GM21825 (cell line): ENCODE measurements around the gene HAPSTR1.
"Not testable (repeated sequence)": the region's sequence is repeated elsewhere in the genome, so short reads cannot be mapped to it uniquely, and the experiment has no call there.

Experiments
- ATAC-seq: cut with Tn5 transposase; IDR thresholded peaks from one replicate; pipeline ENCODE4 v1.9.1; 2021; ENCODE audit warnings: mild to moderate bottlenecking, moderate library complexity; ENCODE audit not compliant: unreplicated experiment

Gene HAPSTR1, protein sequence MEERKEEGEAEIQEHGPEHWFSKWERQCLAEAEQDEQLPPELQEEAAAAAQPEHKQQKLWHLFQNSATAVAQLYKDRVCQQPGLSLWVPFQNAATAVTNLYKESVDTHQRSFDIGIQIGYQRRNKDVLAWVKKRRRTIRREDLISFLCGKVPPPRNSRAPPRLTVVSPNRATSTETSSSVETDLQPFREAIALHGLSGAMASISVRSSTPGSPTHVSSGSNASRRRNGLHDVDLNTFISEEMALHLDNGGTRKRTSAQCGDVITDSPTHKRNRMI

DNA sequence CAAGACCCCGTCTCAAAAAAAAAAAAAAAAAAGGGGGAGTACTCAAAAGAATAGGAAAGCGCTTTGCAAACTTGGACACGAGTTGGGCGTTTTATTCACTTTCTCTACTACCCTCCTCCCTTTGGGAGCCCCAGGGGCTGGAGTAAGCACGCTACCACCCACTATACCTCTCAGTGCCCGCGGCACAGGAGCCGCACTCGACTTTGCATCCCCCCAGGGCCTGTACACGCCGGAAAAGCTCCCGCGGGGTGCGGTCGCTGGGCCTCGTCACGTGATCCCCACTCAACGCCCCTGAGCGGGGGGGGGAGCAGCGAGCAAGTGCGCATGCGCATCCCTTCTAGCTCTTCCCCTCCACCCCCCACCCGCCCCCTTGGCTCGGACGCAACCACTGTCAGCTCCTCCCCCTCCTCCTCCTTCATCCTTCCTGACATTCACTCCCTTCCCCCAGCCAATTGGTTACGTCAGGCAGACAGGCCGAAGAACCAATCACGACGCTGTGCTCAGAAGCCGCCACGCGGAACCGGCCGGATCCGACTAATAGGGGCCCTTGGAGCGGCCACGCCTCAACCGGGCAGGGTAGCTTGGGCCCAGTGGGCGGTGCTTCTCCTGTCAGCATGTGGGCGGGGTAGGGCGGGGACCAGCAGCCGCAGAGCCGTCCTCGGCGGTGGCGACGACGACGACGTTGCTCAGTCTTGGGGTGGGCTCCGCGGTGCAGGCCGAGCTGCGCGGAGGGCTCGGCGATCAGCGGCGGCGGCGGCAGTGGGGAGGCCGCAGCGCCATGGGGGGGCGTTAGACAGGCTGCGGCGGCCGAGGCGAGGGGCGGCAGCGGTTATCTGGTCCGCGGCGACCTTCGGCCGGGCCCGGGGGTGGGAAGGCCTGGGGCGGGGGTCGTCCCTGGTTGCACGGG, at the start of gene HAPSTR1:
HAPSTR1 (plus strand) TSS at position 685 of the 907 bp plus-strand sequence. CDS start 401 bp downstream, outside the sequence.
- ATAC-seq, result peak; percentile 82

DNA sequence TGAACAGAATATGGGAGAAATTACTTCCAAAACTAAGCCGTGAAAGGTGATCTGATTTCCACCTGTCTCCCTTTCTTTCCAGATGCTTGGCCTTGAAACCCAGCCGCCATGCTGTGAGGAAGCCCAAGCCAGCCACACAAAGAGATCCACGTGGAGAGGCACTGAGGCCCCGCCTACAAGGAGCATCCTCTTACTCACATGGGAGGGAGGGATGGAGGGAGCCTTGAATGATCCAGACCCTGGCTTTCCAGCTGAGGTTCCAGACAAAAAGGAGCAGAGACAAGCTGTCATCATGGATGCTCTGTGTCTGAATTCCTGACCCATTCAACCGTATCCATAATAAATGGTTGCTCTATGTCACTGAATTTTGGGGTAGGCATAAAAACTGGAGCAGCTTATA, 48.9 kb upstream of the HAPSTR1 start:
- no peak for ATAC-seq

DNA sequence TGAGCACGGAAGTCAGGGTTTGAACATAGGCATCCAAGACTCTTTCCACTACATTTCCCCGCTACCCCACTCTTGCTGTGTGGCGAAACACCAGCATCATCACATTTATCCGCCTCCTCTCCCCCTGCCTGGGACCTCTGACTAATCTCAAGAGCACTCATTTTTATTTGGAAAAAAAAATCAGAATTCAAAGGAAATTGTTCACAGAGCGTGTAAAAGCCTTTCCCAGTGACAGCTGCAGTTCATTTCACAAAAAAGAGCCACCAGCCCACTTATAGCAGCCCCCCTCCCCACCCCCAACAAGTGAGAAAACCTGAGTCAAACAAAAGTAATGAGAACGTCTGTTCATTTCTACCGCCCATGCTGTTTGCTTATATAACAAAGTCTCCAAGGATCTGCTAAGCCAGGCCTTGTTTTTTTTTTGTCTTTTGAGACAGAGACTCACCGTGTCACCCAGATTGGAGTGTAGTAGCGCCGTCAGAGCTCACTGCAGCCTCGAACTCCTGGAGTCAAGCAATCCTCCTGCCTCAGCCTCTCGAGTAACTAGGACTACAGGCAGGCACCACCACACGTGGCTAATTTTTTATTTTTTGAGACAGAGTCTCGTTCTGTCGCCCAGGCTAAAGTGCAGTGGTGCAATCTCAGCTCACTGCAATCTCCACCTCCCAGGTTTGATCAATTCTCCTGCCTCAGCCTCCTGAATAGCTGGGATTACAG, 48.3 kb upstream of the HAPSTR1 start:
- no peak for ATAC-seq

DNA sequence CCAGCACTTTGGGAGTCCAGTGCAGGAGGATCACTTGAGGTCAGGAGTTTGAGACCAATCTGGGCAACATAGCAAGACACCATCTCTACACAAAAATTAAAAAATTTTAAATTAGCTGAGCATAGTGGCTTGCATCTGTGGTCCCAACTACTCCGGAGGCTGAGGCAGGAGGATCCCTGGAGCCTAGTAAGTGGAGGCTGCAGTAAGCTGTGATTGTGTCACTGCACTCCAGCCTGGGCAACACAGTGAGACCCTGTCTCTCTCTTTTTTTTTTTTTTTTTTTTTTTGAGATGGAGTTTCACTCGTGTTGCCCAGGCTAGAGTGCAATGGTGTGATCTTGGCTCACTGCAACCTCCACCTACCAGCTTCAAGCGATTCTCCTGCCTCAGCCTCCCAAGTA, 45.9 kb upstream of the HAPSTR1 start:
- ATAC-seq, result not testable (repeated sequence)

DNA sequence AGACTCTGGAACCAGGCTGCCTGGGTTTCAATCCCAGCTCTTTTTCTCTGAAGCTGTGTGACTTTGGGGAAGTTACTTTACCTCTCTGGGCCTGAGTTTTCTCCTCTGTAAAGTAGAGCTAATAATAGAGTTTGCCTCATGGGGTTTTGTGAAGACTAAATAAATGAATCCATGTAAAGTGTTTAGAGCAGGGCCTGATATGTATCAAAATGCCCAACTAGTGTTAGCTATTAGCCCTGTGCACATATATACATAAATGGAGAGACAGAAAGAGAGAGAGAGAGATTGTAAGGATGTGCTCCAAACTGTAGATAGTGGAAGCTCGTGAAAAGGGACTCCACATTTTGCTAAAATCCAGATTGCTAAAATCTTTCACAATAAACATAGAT, 44.8 kb upstream of the HAPSTR1 start:
- no peak for ATAC-seq

DNA sequence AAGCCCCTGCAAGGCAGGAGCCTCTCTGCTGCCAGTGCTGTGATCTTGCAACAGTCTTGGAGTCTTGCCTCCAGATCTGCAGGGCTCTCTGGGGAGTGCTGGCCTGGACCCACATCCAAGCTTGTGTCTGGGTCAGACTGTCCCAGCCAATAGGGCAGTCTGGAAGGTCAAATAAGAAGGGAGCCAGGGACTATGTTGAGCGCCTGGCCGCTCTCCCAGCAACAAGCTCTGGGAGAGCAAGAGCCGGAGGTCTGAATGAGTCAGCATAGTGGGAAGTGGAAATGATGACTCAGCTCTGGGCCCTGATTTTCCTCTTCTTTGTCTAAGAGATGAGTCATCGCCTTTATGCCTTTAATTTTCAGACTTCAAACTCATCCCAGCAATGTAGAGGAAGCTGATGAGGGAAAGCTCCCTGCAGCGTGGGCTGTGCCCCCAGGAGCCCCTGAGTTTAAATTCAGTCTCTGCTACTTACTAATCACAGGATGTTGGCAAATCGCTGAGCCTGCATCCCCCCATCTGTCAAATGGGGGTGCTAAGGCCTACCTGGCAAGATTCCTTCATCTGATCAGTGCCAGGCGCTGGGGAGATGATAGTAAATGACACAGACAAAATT, 43.6 kb upstream of the HAPSTR1 start:
- peak; percentile 90 for ATAC-seq

DNA sequence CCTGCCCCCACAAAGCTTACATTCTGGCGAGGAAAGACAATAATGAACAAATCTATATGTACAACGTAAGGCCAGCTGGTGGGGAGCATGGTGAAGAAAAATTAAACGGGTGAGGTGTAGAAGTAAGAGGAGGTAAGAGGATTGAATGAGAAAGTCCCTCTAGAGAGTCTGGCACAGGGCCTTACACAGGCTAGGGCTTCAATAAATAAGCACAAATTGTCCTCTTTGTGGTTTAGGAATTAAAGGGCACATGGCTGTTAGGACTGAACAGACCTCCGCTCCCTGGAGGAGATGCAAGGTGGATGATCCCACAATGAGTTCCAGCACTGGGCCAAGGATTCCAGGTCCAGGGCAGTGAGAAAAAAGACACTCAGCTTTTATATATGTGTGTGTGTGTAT, 43.1 kb upstream of the HAPSTR1 start:
- ATAC-seq, result no peak

DNA sequence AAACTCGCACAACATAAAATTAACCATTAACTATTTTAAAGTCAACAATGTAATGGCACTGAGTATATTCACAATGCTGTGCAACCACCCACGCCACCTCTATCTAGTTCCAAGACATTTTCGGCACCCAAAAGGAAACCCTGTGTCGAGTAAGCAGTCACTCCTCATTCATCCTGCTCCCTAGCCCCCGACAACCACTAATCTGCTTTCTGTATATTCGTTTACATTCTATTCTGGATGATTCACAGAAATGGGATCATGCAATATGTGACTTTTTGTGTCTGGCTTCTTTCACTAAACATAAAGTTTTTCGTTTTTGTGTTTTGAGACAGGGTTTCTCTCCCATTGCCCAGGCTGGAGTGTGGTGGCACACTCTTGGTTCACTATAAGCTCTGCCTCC, 42.2 kb upstream of the HAPSTR1 start:
- ATAC-seq, result no peak

DNA sequence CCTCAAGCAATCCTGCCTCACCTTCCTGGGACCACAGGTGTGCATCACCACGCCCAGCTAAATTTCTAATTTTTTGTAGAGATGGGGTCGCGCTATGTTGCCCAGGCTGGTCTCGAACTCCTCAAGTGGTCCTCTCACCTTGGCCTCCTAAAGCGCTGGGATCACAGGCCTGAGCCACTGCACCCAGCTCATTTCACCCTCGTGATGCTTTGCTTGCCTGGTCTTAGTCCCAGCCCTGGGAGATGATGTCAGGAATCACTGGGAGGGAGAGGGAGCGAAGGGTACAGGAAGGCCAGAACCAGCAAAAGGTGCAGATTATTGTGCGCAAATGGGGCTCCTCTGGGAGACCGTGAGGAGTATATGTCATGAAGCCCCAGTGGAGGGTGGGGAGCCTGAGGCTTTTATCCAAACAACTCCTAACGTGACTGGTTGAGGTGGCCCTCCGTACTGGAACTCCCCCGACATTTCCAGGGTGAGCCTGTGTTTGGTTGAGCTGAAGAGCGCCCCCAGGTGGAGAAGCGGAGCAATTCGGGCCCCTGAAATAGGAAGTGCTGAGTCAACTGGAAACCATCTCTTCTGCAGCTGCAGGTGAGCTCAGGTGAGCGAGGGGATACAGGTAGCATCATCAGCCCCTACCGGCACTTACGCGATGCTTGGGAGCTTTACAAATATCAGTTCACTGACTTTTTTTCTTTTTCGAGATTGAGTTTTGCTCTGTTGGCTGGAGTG, 41.2 kb upstream of the HAPSTR1 start:
- no peak for ATAC-seq

DNA sequence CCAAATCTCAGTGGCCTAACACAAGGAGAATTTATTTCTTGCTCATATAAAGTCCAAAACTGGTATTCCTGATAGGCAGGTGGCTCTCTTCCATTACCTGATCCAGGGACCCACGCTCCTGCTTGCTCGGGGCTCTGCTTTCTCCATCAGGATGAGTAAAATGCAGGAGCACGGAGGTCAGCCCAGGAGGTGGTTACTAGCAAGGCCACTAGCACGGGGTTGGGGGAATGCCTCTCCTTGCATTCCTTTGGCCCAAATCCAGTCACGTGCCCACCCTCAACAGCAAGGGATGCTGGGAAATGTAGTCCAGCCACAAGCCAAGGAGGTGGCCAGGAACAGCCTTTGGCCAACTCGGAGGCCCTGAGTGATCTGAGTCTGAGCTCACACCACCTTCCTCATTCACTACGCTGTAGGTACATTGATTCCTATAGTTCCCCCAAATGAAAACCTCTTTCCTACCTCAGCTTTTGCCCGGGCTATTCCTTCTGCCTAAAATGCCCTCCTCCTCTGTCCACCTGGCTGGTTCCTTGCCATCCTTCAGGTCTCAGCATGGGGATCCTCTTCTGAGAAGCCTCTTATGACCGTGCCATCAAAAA, 38.3 kb upstream of the HAPSTR1 start:
- no peak for ATAC-seq

DNA sequence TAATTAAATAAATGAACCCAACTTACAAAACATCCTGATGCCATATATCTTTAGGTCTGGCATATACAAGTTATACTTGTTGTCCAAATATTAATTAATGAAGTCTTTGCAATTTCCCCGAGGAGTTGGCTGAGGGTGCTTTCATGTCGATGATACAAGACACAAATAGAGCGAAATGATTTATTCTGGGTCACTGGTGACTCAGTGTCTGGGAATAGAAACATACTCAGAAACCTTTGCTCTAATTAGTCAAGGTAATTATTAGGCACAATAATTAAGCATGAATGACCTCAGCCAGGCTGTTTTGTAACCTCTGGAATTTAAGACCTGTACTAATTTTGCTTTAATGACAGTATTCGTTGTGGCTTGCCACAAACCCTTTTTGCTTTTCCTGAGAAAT, 37.0 kb upstream of the HAPSTR1 start:
- ATAC-seq, result no peak

DNA sequence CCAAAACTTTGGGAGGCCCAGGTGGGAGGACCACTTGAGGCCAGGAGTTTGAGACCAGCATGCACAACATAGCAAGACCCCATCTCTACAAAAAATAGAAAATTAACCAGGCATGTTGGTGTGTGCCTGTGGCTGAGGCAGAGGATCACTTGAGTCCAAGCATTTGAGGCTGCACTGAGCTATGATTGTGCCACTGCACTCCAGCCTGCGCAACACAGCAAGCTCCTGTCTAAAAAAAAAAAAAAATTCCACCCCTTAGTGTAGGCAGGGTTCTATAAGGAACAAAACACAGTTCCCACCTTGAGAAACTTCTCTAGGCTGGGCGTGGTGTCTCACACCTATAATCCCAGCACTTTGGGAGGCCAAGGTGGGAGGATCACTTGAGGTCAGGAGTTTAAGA, 36.3 kb upstream of the HAPSTR1 start:
- ATAC-seq, result no peak

DNA sequence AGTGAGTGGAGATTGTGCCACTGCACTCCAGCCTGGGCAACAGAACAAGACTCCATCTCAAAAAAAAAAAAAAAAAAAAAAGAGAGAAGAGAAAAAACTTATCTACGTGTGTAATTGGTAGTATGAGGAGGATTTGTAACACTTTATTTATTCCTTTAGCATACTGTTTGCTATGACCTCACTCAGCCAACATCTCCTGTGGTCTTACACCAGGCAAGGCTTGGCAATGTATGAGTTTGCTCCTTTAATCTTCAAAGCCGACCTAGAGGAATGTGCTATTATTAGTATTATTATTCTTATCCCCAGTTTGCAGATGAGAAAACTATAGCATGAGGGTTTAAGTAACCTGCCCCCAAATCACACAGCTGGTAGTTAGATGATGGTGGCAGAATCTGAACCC, 35.8 kb upstream of the HAPSTR1 start:
- ATAC-seq, result no peak

DNA sequence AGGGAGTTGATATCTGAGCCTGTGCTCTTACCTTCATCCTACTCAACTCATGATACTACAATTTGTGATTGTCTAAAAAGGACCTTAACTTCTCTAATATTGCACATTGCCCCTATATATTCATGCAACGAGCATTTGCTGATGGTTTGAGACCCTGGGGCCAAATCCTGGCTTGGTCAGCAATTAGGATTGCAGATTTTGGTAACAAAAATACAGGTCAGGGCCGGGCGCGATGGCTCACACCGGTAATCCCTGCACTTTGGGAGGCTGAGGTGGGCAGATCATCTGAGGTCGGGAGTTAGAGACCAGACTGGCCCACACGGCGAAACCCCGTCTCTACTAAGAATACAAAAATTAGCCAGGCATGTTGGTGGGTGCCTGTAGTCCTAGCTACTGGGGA, 35.4 kb upstream of the HAPSTR1 start:
- no peak for ATAC-seq

DNA sequence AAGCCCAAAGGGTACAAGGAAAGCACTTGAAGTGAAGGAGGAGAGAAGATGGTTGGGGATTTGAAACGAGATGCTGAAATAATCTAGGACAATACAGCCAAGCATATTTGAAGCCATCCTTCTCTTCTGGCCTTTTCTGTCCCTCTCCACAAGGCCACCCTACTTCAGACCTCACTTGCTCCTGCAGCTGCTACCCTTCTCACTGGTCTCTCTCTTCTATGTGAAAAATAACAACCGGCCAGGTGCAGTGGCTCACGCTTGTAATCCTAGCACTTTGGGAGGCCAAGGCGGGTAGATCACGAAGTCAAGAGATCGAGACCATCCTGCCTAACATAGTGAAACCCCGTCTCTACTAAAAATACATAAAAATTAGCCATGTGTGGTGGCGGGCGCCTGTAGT, 33.2 kb upstream of the HAPSTR1 start:
- no peak for ATAC-seq

DNA sequence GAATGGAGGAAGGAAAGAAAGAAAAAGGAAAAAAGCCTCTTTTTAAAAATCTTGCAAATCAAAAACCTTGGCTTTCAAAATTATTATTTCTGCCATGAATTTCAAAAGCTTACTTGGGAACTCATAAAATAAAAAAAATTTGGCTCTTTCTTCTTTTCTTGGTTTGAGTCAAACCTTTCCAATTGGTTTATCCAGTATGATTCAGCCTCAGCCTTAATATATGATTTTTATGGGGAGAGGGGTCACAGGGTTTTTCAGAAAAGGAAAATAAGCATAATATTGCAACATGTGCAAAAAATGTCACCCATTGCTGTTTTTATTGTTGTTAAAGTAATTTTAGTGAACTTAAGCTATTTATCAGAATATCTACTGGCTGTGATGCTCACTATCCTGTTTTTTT, 31.2 kb upstream of the HAPSTR1 start:
- ATAC-seq, result no peak

DNA sequence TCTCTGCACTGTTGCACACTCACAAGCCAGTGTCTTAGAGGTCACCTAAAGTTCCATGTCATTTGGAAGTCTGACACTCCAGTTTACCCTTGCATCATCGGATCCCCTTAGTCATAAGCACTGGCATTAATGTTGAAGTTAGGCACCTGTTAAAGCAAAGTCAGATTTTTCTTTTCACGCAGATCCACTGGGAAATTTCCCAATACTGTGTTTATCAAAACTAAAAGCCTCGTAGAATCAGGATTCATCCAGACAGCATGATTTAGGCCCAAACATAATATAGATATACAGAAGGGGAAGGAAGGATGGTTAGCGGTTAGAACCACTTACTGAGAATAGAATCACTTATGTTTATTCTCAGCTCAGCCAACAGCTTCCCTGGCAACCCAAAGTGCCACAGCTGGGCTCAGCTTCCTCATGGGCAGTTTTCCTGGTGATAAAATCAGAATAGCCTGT, 30.1 kb upstream of the HAPSTR1 start:
- no peak for ATAC-seq

DNA sequence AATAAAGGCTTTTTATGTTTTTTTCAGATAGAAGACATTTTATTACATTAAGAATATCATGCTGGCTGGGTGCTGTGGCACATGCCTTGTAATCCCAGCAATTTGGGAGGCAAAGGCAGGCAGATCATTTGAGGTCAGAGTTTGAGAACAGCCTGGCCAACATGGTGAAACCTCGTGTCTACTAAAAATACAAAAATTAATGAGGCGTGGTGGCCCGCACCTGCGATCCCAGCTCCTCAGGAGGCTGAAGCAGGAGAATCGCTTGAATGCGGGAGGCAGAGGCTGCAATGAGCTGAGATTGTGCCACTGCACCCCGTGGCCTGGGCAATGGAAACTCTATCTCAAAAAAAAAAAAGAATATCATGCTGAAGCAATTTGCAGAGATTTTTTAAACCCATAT, 29.1 kb upstream of the HAPSTR1 start:
- no peak for ATAC-seq

DNA sequence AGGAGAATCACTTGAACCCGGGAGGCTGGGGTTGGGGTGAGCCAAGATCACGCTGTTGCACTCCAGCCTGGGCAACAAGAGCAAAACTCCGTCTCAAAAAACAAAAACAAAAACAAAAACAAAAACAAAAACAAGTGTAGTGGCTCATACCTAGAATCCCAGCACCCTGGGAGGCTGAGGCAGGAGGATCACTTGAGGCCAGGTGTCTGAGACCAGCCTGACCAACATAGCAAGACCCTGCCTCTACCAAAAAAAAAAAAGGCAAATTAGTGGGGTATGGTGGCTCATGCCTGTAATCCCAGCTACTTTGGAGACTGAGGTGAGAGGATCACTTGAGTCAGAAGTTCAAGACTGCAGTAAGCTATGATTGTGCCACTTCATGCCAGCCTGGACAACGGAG, 26.4 kb upstream of the HAPSTR1 start:
- ATAC-seq, result no peak

DNA sequence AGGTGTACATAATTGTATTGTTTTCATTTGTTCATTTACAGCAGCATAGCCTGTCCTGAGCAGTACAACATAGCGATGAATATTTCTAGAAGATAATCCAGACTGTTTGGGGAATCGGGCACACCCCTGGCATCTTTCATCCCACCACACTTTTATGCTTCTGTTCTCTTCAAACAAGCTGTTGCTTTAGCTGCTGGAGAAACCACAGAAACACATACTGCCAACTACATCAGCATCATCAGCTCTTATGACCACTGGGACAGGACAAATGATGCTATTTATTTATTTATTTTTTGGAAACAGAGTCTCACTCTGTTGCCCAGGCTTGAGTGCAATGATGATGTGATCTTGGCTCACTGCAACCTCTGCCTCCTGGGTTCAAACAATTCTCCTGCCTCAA, 22.6 kb upstream of the HAPSTR1 start:
- ATAC-seq, result no peak
